ENCODE results near the gene RELA.

The RELA gene

DNA sequence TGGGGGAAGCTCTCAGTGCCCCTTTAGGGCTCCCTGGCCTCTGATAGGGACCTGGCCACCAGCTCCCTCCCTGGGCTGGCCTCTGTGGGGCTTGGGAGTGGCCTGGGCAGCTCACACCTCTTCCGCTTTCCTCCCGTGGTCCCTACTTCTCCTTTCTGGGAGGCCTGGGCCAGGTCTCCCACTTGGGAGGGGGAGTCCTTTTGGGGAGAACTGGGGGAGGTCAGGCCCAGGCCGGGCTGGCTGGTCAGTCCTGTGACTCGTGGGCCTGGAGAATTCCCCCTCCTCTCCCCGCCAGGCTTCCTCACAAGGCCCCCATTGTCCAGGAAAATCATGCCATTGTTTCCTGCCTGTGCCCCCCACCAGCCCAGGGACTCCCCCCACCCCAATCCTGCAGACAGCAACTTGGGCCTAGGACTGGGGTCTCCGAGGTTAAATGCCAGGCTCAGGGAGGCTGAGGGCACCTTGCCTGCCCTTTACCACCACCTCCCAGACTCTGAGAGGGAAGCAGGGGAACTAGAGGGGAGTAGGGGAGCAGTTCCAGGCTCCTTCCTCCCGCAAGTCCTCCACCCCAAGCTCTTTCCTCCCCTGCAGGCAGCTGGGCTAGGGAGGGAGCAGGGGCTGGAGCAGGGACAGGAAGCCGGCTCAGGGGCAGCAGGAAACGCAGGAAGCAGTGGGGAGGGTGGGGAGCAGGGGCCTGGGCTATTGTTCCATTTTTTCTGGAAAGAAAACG lies 51.5 kb downstream of the RELA start:
- DNase-seq = no peak

DNA sequence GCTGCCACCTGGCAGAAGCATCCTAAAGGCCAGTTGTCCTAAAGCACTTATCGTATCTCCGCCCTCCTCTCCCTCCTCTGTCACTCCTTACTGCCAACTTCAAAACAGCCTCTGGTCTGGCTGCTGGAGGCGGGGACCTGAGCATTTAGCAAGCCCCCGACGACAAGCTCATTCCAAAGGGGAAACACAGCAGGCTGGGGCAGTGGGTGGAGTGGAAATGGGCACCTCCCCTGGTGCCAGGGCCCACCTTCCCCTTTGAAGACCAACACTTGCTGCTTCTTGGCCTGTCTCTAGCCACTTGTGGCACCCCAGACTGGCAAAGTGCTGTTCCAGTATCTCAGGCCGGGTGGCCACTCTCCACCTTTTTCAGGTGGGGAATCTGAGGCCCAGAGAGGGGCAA lies 52.3 kb downstream of the RELA start:
- no peak for DNase-seq

DNA sequence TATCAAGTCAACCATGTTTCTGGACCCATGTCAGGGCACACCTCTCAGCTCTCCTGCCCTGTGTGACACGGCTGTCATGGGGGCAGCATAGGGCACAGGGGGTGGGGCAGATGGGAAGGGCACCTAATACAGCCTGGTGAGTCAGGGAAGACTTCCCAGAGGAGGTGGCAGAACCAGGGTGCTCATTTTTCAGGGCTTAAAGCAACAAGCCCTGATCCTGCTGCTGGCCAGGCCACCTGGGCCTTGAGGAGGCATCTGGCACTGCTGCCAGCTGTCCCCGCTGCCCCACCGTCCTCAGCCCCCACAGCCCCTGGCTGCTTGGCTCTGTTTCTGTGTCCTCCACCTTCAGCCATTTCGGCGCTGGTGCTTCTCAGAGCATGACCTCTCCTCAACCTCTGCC lies 53.1 kb downstream of the RELA start:
- DNase-seq = no peak

DNA sequence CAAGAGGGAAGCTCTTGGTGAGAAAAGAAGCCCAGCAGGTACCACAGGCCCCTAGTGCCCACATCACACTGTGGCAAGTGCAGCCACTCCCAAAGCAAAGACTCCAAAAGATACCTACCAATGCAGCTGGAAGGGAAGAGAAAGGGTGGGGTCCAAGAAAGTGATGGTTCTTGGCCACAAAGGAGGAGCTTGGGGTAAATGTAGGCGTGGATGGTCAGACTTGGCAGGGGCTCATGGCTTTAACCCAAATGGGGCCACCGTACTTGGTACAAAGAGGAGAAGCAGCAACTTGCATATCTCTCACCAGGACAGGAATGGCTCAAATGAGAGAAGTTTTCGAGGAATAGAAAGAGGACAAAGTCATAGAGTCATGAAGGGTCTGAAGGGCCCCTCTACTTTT lies 53.5 kb downstream of the RELA start:
- DNase-seq = no peak

DNA sequence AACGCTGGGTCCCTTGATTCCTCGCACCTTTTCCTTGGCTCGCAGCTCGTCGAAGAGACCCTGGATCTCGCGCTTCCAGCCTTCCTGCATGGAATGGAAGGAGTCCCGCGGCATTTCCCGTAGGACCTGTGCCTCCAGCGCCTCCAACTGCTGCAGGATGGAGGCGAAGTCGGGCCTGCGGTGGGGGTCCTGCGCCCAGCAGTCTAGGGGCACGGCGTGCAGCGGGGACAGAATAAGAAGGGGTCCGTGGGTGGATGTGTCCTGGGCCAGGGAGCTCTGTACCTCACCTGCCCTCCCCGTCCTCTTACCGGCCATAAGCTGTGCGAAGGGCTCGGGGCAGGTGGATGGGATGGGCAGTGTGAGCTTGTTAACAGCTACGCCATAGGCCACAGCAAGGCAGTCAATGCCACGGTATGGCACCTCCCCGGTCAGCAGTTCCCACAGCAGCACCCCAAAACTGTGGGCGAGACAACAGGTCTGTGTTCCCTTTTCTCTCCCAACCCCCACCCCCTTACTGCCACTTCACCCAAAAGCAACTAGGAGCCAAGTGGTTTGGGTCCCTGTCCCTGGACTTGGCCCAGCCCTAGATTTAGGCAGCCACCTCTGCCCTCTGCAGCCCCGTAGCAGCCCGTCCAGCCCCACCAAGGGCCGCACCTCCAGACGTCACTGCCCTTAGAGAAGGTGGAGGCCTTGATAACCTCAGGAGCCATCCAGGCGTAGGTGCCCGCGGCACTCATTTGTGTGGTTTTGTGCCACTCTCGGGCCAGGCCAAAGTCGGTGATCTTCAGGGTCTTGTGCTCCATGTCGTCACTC lies 54.9 kb downstream of the RELA start:
- no peak for DNase-seq

DNA sequence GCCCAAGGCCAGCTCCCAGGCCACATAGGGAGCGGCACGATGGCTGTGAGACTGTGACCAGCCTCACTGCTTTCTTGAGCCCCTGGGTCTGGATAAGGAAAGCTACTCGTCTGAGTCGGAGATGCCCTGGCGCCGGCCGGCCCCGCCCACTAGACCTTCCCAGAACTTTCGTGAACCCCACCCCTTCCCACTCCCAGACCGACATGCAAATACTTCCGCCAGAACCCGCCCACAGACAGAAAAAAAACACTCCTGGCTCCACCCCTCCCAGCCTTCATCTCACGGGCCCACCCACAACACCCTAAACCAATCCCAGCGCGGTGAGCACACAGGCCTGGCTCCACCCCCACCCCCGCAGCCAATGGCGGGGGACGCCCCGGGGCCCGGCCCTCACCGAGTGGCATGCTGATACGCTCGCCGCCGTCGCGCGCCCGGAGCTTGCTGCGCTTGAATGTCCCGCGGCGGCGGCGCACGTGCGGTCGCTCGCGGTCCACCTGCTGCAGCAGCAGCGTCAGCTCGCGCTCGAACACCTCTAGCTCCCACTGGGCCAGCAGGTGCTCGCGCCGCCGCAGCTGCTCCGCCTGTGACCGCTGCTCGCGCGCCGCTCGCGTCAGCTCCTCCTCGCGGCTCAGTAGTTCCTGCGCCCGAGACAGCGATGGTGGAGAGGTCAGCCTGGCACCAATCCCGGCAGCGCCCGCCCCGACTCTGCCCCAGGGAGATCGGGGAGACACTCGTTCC lies 55.7 kb downstream of the RELA start:
- DNase-seq = peak; percentile 24

DNA sequence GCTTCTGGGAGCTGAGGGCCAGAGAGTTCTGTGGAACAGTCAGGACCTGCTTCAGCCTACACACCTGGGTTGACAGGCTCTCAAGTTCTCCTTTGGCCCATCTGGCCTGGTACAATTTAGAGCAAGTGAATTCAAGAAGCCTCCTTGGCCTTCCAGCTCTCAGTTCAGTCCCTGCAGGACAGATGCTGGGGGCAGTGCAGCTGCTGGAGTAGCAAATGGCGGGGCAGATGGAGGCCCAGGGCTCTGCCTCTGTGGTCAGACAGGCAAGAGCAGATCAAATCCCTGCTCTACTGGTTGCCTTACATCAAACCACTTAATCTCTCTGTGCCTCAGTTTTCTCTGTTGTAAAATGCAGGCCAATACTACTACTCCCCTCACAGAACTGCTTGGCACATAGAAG lies 58.5 kb downstream of the RELA start:
- DNase-seq = no peak
